Heart right ventricle (tissue), 16 donors: ENCODE measurements around the gene MRPL17. TPM values are rescaled to one million over a fixed set of nuclear protein-coding genes. Genes with fewer than 3 reads are reported as not detected.

ENCODE experiments used
- ATAC-seq, 8 donors: fragments of 200-7000 bp; cut with Tn5 transposase; one replicate each; pipeline ENCODE4 v1.9.1; 2020; ENCODE audit warnings: mild to moderate bottlenecking in 8 of 8, moderate library complexity in 8 of 8, moderate number of reproducible peaks in 1 of 8
- DNase-seq, 2 donors: peaks; one replicate each; pipeline ENCODE4 v3.0.0-alpha.2; 2020
- H3K27ac ChIP-seq, 10 donors: fragments of 200-600 bp; sonication (generic) in 2 of 10; one replicate each; pipeline versions ENCODE4 v1.5.0 to v1.8.0; 2020 to 2022; ENCODE audit warnings: mild to moderate bottlenecking in 3 of 10
- H3K27me3 ChIP-seq, 7 donors: fragments of 200-600 bp; one replicate each; pipeline ENCODE4 v1.8.0; 2021 to 2022; ENCODE audit warnings: mild to moderate bottlenecking in 2 of 7
- H3K36me3 ChIP-seq, 9 donors: fragments of 200-600 bp; sonication (generic) in 1 of 9; one replicate each; pipeline versions ENCODE4 v1.5.0 to v1.8.0; 2020 to 2022; ENCODE audit warnings: mild to moderate bottlenecking in 2 of 9
- H3K4me1 ChIP-seq, 9 donors: fragments of 200-600 bp; sonication (generic) in 1 of 9; one replicate each; pipeline versions ENCODE4 v1.5.0 to v1.8.0; 2020 to 2022; ENCODE audit warnings: mild to moderate bottlenecking in 4 of 9
- H3K4me3 ChIP-seq, 10 donors: fragments of 200-600 bp; sonication (generic) in 2 of 10; one replicate each; pipeline versions ENCODE4 v1.5.0 to v1.8.0; 2020 to 2022; ENCODE audit warnings: mild to moderate bottlenecking in 7 of 10, moderate library complexity in 2 of 10
- H3K9me3 ChIP-seq, 11 donors: fragments of 200-600 bp in 10 of 11; sonication (generic) in 2 of 11; one replicate each; pipeline versions ENCODE4 v1.5.0 to v1.8.0; 2013 to 2022; ENCODE audit warnings: mild to moderate bottlenecking in 2 of 11, control low read depth in 1 of 11, moderate library complexity in 1 of 11
- WGBS, 2 donors: extraction: QIAGEN DNeasy Blood & Tissue Kit; methylation state at CpG; one replicate each; pipeline ENCODE4 v1.1.7; 2013; ENCODE audit warnings: inconsistent platforms in 1 of 2; 5-methylcytosine and 5-hydroxymethylcytosine counted together
- intact Hi-C, 10 donors: fragments of 100-400 bp; cut with DNase I; formaldehyde crosslinking; loops; one replicate each; pipeline versions ENCODE4 v1.11.1 to v1.14.2; 2022
- polyA plus RNA-seq, 2 donors: library from polyadenylated mRNA; stranded (reverse); fragments of 200-250 nt; gene quantifications; one replicate each; pipeline ENCODE4 v1.2.3, GENCODE V29; 2013
- total RNA-seq, 10 donors: library from RNA; stranded (reverse); fragmentation: NEBNext Ultra II Directional in 3 of 10; extraction: Animal tissue kit (Norgen Biotek cat#: 25700) in 3 of 10; gene quantifications; one replicate each; pipeline versions ENCODE4 v1.2.1 to v1.2.4, GENCODE V29; 2021 to 2023
- TF ChIP-seq, protein P1 (sequence below), 9 donors: fragments of 200-600 bp; sonication (generic) in 2 of 9; IDR thresholded peaks; one replicate each; pipeline versions ENCODE4 v1.5.0 to v1.8.0; 2021 to 2022; ENCODE audit warnings: antibody characterized with exemption in 9 of 9, mild to moderate bottlenecking in 5 of 9, moderate library complexity in 1 of 9
- donor health status: Arrhythmogenic right ventricular cardiomyopathy.
- donor health status: ischemic (EF 13 %, LVEDD 7.1; RV severe dilation, severe dysfunction).
- donor health status: healthy with polysubstance abuse.
- donor health status: DM: no; HTN: yes; CAD: no.
- donor health status: DM: no; HTN: no; CAD: no.
- donor health status: ischemic (EF 25% LVEDD 6.9; RV normal size, moderate dysfunction).
- donor health status: ischemic (EF 25% LVEDD 5.7; RV mildly dilated, moderate dysfunction).
- donor health status: healthy.
- donor health status: DM: yes; HTN: yes; CAD: no.
- donor health status: Ischemic cardiomyopathy.
- donor health status: ischemic (EF 35%, LVEDD 5.7; RV mildly dilated, moderate dysfunction).
- donor health status: nonischemic (EF 11% LVEDD 7.7; RV severe dilation, severe dysfunction).
- donor health status: DM: yes; HTN: yes; CAD: no.
- donor health status: PGD.
- donor health status: ischemic (EF 29% LVEDD 5.4; RV normal size, mild dysfunction).
- donor health status: nonischemic (EF 23%, LVEDD 6.1; RV moderate dilation, normal function).

The MRPL17 gene
- total and polyA plus RNA-seq, 12 donors: 36.7 to 69.1 (median 49.2) TPM

DNA sequence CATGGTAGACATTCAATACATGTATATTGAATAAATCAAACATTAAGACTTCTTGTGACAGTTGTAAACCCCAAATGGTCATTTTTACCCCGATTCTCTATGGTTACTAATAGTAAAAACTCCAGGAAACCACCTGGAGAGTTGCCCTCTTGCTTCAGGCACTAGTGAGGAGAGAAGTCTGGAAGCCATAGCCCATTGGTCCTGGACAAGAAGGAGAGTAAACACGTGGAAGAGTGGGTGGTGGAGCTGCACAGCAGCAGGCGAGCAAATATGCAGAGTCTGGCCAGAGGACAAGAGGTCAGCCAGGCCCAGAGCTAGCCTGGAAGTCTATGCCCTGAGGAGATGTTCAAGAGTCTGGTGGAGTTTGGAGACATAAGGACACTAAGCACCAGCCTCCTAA lies 45.3 kb downstream of the MRPL17 start:
- Histone ChIP-seq H3K4me3 (no peak overlapping the region), H3K27me3 (no peaks in the 10 kb centered on the region), H3K27ac (peak overlapping the region in 6 of 10 donors; percentile 11 to 87 (median 79)), H3K36me3 (peaks cover 0 to 43% (median 0%) of the 10 kb centered on the region in 9 donors), H3K4me1 (peaks cover 8 to 88% (median 65%) of the 10 kb centered on the region in 9 donors), H3K9me3 (no peaks in the 10 kb centered on the region)
- WGBS, 2 donors: 24% methylated on average over 3 of the region's 3 CpGs
- DNase-seq (peak in 1 of 2 donors; percentile 56), ATAC-seq (peak; percentile 33 to 77 (median 62))
- TF ChIP-seq, protein P1, sequence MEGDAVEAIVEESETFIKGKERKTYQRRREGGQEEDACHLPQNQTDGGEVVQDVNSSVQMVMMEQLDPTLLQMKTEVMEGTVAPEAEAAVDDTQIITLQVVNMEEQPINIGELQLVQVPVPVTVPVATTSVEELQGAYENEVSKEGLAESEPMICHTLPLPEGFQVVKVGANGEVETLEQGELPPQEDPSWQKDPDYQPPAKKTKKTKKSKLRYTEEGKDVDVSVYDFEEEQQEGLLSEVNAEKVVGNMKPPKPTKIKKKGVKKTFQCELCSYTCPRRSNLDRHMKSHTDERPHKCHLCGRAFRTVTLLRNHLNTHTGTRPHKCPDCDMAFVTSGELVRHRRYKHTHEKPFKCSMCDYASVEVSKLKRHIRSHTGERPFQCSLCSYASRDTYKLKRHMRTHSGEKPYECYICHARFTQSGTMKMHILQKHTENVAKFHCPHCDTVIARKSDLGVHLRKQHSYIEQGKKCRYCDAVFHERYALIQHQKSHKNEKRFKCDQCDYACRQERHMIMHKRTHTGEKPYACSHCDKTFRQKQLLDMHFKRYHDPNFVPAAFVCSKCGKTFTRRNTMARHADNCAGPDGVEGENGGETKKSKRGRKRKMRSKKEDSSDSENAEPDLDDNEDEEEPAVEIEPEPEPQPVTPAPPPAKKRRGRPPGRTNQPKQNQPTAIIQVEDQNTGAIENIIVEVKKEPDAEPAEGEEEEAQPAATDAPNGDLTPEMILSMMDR (IDR thresholded peaks at IDR 0.05): no peak
- intact Hi-C loops: loop anchor here in 1 of 10 donors (5.0 kb wide), 1 partner anchor 39 kb away; no protein-coding TSS in a partner anchor

DNA sequence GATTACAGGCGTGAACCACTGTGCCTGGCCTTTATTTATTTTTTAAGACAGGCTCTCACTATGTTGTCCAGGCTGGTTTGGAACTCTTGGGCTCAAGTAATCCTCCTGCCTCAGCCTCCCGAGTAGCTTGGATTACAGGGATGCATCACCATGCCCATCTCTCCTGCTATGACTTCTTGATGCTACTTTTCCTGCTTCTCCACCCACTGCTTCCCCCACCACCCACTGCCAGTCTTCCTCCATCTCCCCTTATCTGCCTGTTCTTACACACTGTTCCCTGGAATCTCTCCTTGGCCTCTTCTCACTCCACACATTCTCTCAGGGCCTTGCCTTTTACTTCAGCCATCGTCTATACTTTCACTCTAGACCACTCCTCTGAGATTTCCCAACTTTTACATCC lies 46.7 kb downstream of the MRPL17 start:
- Histone ChIP-seq H3K27me3 (no peaks in the 10 kb centered on the region), H3K27ac (peak overlapping the region in 8 of 10 donors; percentile 55 to 87 (median 78)), H3K9me3 (no peaks in the 10 kb centered on the region), H3K36me3 (peaks cover 0 to 56% (median 0%) of the 10 kb centered on the region in 9 donors), H3K4me3 (no peak overlapping the region), H3K4me1 (peaks cover 8 to 77% (median 65%) of the 10 kb centered on the region in 9 donors)
- no peak for DNase-seq
- TF ChIP-seq, protein P1 (IDR thresholded peaks at IDR 0.05): no peak
- ATAC-seq: no peak
- WGBS, 2 donors: 72 to 75% methylated on average over 3 of the region's 3 CpGs
- intact Hi-C loops: loop anchor here in 1 of 10 donors (5.0 kb wide), 1 partner anchor 41 kb away; no protein-coding TSS in a partner anchor

DNA sequence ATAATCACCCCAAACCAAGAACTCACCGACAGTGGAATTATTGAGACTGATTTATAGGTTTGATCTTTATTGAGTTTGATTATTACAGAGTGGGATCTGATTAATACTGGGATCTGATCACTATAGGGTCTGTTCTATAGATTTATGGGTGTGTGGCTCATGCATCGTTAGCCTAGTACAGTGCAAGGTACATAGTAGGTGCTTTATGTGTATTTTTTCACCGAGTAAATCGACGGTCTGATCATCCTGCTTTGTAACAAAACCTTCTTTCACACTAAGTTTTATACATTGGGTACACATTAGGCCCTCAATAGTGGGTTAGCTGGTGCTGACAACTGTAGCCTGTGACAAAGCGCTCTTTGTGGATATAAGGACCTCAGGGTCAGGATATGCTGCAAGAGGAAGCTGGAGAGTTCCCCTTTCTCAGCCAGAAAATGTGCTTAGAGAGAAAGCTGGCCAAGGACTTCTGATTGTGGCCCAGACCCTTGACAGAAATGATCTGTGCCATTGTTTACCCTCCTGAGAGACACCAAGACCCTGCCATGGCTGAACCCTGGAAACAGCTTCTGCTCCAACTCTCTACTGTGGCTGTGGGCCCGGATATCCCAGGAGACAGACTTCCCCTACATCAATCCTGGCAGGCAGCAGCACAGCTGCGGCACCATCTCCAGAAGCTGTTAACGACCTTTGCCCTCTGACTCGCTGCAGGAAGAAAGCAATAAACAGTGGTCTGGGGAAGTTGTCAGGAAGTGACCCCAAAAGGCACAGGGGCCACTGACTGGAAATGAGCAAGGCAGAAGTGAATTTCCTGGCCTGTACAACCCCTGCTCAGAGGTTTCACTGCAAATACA lies 47.8 kb downstream of the MRPL17 start:
- peak; percentile 53 to 75 (median 66) for ATAC-seq
- Histone ChIP-seq H3K9me3 (no peaks in the 10 kb centered on the region), H3K4me3 (no peak overlapping the region), H3K36me3 (peaks cover 0 to 56% (median under 1%) of the 10 kb centered on the region in 9 donors), H3K27ac (peak overlapping the region; percentile 10 to 87 (median 75)), H3K4me1 (peaks cover 8 to 74% (median 65%) of the 10 kb centered on the region in 9 donors), H3K27me3 (no peaks in the 10 kb centered on the region)
- TF ChIP-seq, protein P1 (IDR thresholded peaks at IDR 0.05): no peak
- intact Hi-C loops: loop anchor here in 1 of 10 donors (5.0 kb wide), 1 partner anchor 42 kb away; no protein-coding TSS in a partner anchor
- peak; percentile 58 to 81 for DNase-seq
- 50 to 52% methylated on average over 10 of the region's 10 CpGs for WGBS, 2 donors

DNA sequence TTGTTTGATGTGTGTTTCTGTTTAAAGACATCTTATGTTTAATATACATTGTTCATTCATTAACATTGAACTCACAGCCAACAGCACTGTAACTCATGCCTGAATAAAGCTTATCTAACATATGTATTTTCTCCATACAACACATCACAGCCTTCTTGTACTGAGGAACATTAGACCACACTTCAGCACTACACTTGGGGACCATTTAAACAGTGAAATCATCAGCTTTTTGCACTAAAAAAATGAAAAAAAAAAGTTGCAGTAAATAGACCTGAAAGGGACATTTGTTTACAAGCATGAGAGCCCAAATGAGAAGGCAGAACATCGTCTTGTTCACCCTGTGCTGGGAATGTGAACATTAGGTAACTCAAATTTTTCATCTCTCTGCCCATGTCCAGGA lies 48.6 kb downstream of the MRPL17 start:
- Histone ChIP-seq H3K27me3 (no peaks in the 10 kb centered on the region), H3K4me3 (no peak overlapping the region), H3K4me1 (peaks cover 8 to 68% (median 61%) of the 10 kb centered on the region in 9 donors), H3K27ac (peak overlapping the region in 9 of 10 donors; percentile 55 to 87 (median 77)), H3K9me3 (no peaks in the 10 kb centered on the region), H3K36me3 (peaks cover 0 to 56% (median 5%) of the 10 kb centered on the region in 9 donors)
- TF ChIP-seq, protein P1 (IDR thresholded peaks at IDR 0.05): no peak
- DNase-seq (no peak), ATAC-seq (no peak)
- intact Hi-C loops: no loop called here
- WGBS, 2 donors: 73 to 76% methylated on average over 1 of the region's 1 CpG
